IMR-90 (cell line): ENCODE data around the gene APOA4. TPM values are rescaled to one million over a fixed set of nuclear protein-coding genes. Genes with fewer than 3 reads are reported as not detected.

Experiments
- ATAC-seq: fragments of 200-7000 bp; cut with Tn5 transposase; 2 replicates; pipeline ENCODE4 v1.9.1; 2020; ENCODE audit warnings: low read depth, mild to moderate bottlenecking, moderate library complexity
- BruUV-seq: library from RNA; stranded (reverse); fragments of 400-500 nt; replicated peaks from 2 replicates; lab custom pipeline; 2021; lab: Mats Ljungman, UMichigan
- CTCF ChIA-PET: fragments of 300-600 bp; formaldehyde crosslinking; extraction: SDS; loops from one replicate; lab custom pipeline; 2021; ENCODE audit warnings: antibody characterized with exemption; lab: Yijun Ruan, JAX
- POLR2A ChIA-PET: fragments of 300-600 bp; sonication (Branson Sonifier 250); formaldehyde crosslinking; loops from one replicate; lab custom pipeline; 2022; ENCODE audit warnings: antibody characterized with exemption; ENCODE audit not compliant: unreplicated experiment; lab: Charles Lee
- DNase-seq: peaks from one replicate; pipeline ENCODE4 v3.0.0; 2013
- H2AFZ ChIP-seq: replicated peaks from 2 replicates; pipeline ENCODE3; 2013; ENCODE audit warnings: low read length, mild to moderate bottlenecking; ENCODE audit not compliant: poor library complexity
- H2AK5ac ChIP-seq: 2 replicates; pipeline ENCODE4 v1.6.1; 2013; ENCODE audit warnings: low read depth, low read length, inconsistent platforms
- H2AK9ac ChIP-seq: replicated peaks from 2 replicates; pipeline ENCODE3; 2013; ENCODE audit warnings: mild to moderate bottlenecking, low read depth, low read length, moderate library complexity; ENCODE audit not compliant: poor library complexity
- H2BK120ac ChIP-seq: 2 replicates; pipeline ENCODE4 v1.6.1; 2013; ENCODE audit warnings: low read depth, low read length, inconsistent platforms
- H2BK15ac ChIP-seq: 3 replicates; pipeline ENCODE4 v1.6.1; 2013; ENCODE audit warnings: low read depth, low read length, inconsistent platforms
- H2BK20ac ChIP-seq: 2 replicates; pipeline ENCODE4 v1.6.1; 2013; ENCODE audit warnings: low read depth, mild to moderate bottlenecking, inconsistent platforms, low read length, moderate library complexity
- H2BK5ac ChIP-seq: 2 replicates; pipeline ENCODE4 v1.6.1; 2013; ENCODE audit warnings: mild to moderate bottlenecking, low read depth, low read length, inconsistent platforms; ENCODE audit not compliant: poor library complexity, severe bottlenecking
- H3K14ac ChIP-seq: replicated peaks from 2 replicates; pipeline ENCODE4 v1.6.1; 2013; ENCODE audit warnings: low read depth, low read length, inconsistent platforms
- H3K18ac ChIP-seq: 2 replicates; pipeline ENCODE4 v1.6.1; 2013; ENCODE audit warnings: low read depth, low read length, control low read depth
- H3K23ac ChIP-seq: 2 replicates; pipeline ENCODE4 v1.6.1; 2013; ENCODE audit warnings: low read depth, low read length, inconsistent platforms
- H3K27ac ChIP-seq: 2 replicates; pipeline ENCODE4 v1.5.1; 2013; ENCODE audit warnings: mild to moderate bottlenecking, control low read depth, low read length; ENCODE audit not compliant: insufficient read depth
- H3K27me3 ChIP-seq: 2 replicates; pipeline ENCODE4 v1.6.1; 2013; ENCODE audit warnings: low read length; ENCODE audit not compliant: control insufficient read depth, insufficient read depth
- H3K36me3 ChIP-seq: 2 replicates; pipeline ENCODE4 v1.6.1; 2013; ENCODE audit warnings: low read length, mixed read lengths; ENCODE audit not compliant: control insufficient read depth, insufficient read depth
- H3K4ac ChIP-seq: 2 replicates; pipeline ENCODE4 v1.6.1; 2013; ENCODE audit warnings: low read depth, low read length, inconsistent platforms
- H3K4me1 ChIP-seq: 2 replicates; pipeline ENCODE4 v1.6.1; 2013; ENCODE audit warnings: low read length, mixed read lengths; ENCODE audit not compliant: control insufficient read depth, insufficient read depth
- H3K4me2 ChIP-seq: 2 replicates; pipeline ENCODE4 v1.6.1; 2013; ENCODE audit warnings: low read depth, mild to moderate bottlenecking, control low read depth, low read length, moderate library complexity
- H3K4me3 ChIP-seq: 2 replicates; pipeline ENCODE4 v1.5.1; 2013; ENCODE audit warnings: low read depth, mild to moderate bottlenecking, control low read depth, low read length, moderate library complexity; ENCODE audit not compliant: insufficient read depth
- H3K56ac ChIP-seq: 2 replicates; pipeline ENCODE4 v1.6.1; 2013; ENCODE audit warnings: low read length, inconsistent platforms; ENCODE audit not compliant: insufficient read depth; ENCODE audit errors: extremely low read depth
- H3K79me1 ChIP-seq, 2 experiments: 2 replicates each; pipeline ENCODE4 v1.6.1; 2013; ENCODE audit warnings: low read length in 2 of 2, inconsistent platforms in 1 of 2, low read depth in 1 of 2
- H3K9ac ChIP-seq: 2 replicates; pipeline ENCODE4 v1.6.1; 2013; ENCODE audit warnings: low read depth, low read length, control low read depth
- H3K9me1 ChIP-seq: 2 replicates; pipeline ENCODE4 v1.6.1; 2013; ENCODE audit warnings: low read length, inconsistent platforms; ENCODE audit not compliant: insufficient read depth
- H3K9me3 ChIP-seq: 2 replicates; pipeline ENCODE4 v1.6.1; 2013; ENCODE audit warnings: low read length; ENCODE audit not compliant: control insufficient read depth, insufficient read depth
- H4K20me1 ChIP-seq: 2 replicates; pipeline ENCODE4 v1.6.1; 2013; ENCODE audit warnings: low read length, inconsistent platforms; ENCODE audit not compliant: insufficient read depth
- H4K5ac ChIP-seq: 2 replicates; pipeline ENCODE4 v1.6.1; 2013; ENCODE audit warnings: mild to moderate bottlenecking, low read depth, low read length, control low read depth
- H4K8ac ChIP-seq, 2 experiments: 2 replicates each; pipeline ENCODE4 v1.6.1; 2013; ENCODE audit warnings: low read depth in 2 of 2, low read length in 2 of 2, control low read depth in 1 of 2, inconsistent platforms in 1 of 2
- H4K91ac ChIP-seq: 2 replicates; pipeline ENCODE4 v1.6.1; 2013; ENCODE audit warnings: low read depth, low read length, inconsistent platforms; ENCODE audit not compliant: insufficient read depth
- BHLHE40 ChIP-seq: fragments of 150-350 bp; IDR thresholded peaks from 2 replicates; pipeline ENCODE4 v1.6.1; 2016; ENCODE audit warnings: mild to moderate bottlenecking, low read depth, low read length
- CHD1 ChIP-seq: IDR thresholded peaks from 2 replicates; pipeline ENCODE4 v1.6.1; 2012; ENCODE audit warnings: low read depth, low read length, improper control_type of control experiment
- CTCF ChIP-seq: conservative IDR thresholded peaks from 2 replicates; pipeline ENCODE4 v1.5.1; 2012; ENCODE audit warnings: mild to moderate bottlenecking, low read depth, low read length, improper control_type of control experiment
- ELK1 ChIP-seq: fragments of 150-350 bp; IDR thresholded peaks from 2 replicates; pipeline ENCODE4 v1.6.1; 2016; ENCODE audit warnings: low read depth, mild to moderate bottlenecking, low read length, moderate library complexity, borderline replicate concordance
- MAFK ChIP-seq: IDR thresholded peaks from 2 replicates; pipeline ENCODE4 v1.6.1; 2012; ENCODE audit warnings: low read depth, low read length, improper control_type of control experiment
- MAZ ChIP-seq: IDR thresholded peaks from 2 replicates; pipeline ENCODE4 v1.6.1; 2012; ENCODE audit warnings: low read depth, mild to moderate bottlenecking, low read length, improper control_type of control experiment, moderate library complexity, borderline replicate concordance
- MXI1 ChIP-seq: IDR thresholded peaks from 2 replicates; pipeline ENCODE4 v1.6.1; 2012; ENCODE audit warnings: low read depth, mild to moderate bottlenecking, low read length, moderate library complexity, borderline replicate concordance
- POLR2A ChIP-seq: IDR thresholded peaks from 2 replicates; pipeline ENCODE4 v1.6.1; 2012; ENCODE audit warnings: mild to moderate bottlenecking, low read depth, low read length
- RCOR1 ChIP-seq: IDR thresholded peaks from 2 replicates; pipeline ENCODE4 v1.6.1; 2012; ENCODE audit warnings: mild to moderate bottlenecking, low read length, improper control_type of control experiment; ENCODE audit not compliant: insufficient replicate concordance
- RFX5 ChIP-seq: IDR thresholded peaks from 2 replicates; pipeline ENCODE4 v1.8.0; 2012; ENCODE audit warnings: low read depth, mild to moderate bottlenecking, low read length, moderate library complexity
- USF2 ChIP-seq: fragments of 150-350 bp; IDR thresholded peaks from 2 replicates; pipeline ENCODE4 v1.6.1; 2017; ENCODE audit warnings: mild to moderate bottlenecking, antibody characterized with exemption, low read length, low read depth
- WGBS, 2 experiments: methylation state at CpG; one replicate each; pipeline versions ENCODE4 v1.1.5 to v1.1.7; 2013; ENCODE audit warnings: missing lambda C conversion rate in 2 of 2; ENCODE audit not compliant: insufficient read length in 1 of 2; ENCODE audit errors: extremely low coverage in 2 of 2; 5-methylcytosine and 5-hydroxymethylcytosine counted together
- dilution Hi-C: fragments of 300-500 bp; cut with HindIII; formaldehyde crosslinking; loops from one replicate; pipeline ENCODE4 v1.14.3; 2018; ENCODE audit warnings: low sequenced_read_pairs; ENCODE audit not compliant: unreplicated experiment
- in situ Hi-C: fragments of 300-500 bp; cut with MboI; formaldehyde crosslinking; loops from 3 replicates; pipeline ENCODE4 v1.14.3; 2019; ENCODE audit warnings: low sequenced_read_pairs, inconsistent platforms, mixed read lengths
- intact Hi-C: fragments of 100-400 bp; cut with micrococcal nuclease; formaldehyde crosslinking; loops from 2 replicates; pipeline ENCODE4 v1.10.0; 2022
- polyA plus RNA-seq, 3 experiments: library from polyadenylated mRNA; depleted of rRNA; stranded (reverse); fragments of >200 nt; gene quantifications; 2 replicates each; pipeline ENCODE4 v1.2.3, GENCODE V29; 2012; ENCODE audit warnings: low replicate concordance in 1 of 3
- total RNA-seq: library from RNA; depleted of rRNA; stranded (reverse); fragments of >200 nt; gene quantifications from 2 replicates; pipeline ENCODE4 v1.2.3, GENCODE V29; 2012

Gene APOA4
- total and polyA plus RNA-seq, 2 of the 4 experiments (the other 2 are of a cell fraction): not detected

DNA sequence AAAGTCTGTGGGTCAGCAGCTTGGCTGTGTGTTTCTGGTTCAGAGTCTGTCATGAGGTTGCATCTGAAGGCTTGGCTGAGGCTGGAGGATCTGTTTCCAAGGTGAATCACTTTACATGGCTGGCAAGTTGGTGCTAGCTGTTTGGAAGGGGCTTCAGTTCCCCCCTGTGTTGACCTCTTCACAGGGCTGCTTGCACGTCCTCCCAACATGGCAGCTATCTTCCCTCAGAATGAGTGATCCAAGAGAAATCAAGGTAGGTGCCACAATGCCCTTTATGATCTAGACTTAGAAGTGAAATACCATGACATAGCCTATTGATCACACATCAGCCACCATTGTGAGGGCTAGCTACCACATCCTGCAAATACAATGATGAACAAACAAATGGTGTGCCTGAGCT, 9.9 kb downstream of the APOA4 start:
- no peak overlapping the region for H3K4me3 ChIP-seq
- no peaks in the 10 kb centered on the region for H3K36me3 ChIP-seq
- no peak overlapping the region for H2AFZ ChIP-seq
- in situ Hi-C loops (no loop called here), dilution Hi-C loops (no loop called here), intact Hi-C loops (no loop called here)
- no peak overlapping the region for H4K5ac ChIP-seq
- no peaks in the 10 kb centered on the region for H4K20me1 ChIP-seq
- ChIA-PET POLR2A (interaction anchor here (0.6 kb wide), 1 partner anchor 194 kb away, joined by 12 read pairs; no protein-coding TSS in a partner anchor), CTCF (interaction anchor here (1.0 kb wide), 1 partner anchor 23 kb away, joined by 4 read pairs; no protein-coding TSS in a partner anchor)
- no peak overlapping the region for H3K4ac ChIP-seq
- H3K9me1 ChIP-seq: no peaks in the 10 kb centered on the region
- no peak overlapping the region for H3K4me2 ChIP-seq
- no peak overlapping the region for H3K18ac ChIP-seq
- H4K91ac ChIP-seq: no peak overlapping the region
- ATAC-seq (no peak), DNase-seq (no peak)
- 33% methylated on average over 1 of the region's 1 CpG; no CpG with 5 or more reads in 1 of the 2 experiments for WGBS, 2 experiments
- H2BK15ac ChIP-seq: no peak overlapping the region
- H2BK5ac ChIP-seq: no peak overlapping the region
- no peak overlapping the region for H4K8ac ChIP-seq
- BruUV-seq: no TSS peak
- no peak overlapping the region for H2BK20ac ChIP-seq
- no peak overlapping the region for H2BK120ac ChIP-seq
- no peak overlapping the region for H3K27ac ChIP-seq
- no peak overlapping the region for H3K23ac ChIP-seq
- H3K4me1 ChIP-seq: peaks cover 3% of the 10 kb centered on the region; the same call in 1 of the 2 replicates
- no peak overlapping the region for H2AK9ac ChIP-seq
- peaks cover 4% of the 10 kb centered on the region; the same call in 1 of the 2 replicates for H3K27me3 ChIP-seq
- H2AK5ac ChIP-seq: no peak overlapping the region
- no peak overlapping the region for H3K9ac ChIP-seq
- H3K14ac ChIP-seq: no peak overlapping the region
- H3K56ac ChIP-seq: no peak overlapping the region
- H3K79me1 ChIP-seq: no peaks in the 10 kb centered on the region
- H3K9me3 ChIP-seq: peaks cover 3% of the 10 kb centered on the region
- TF ChIP-seq POLR2A (no peak), CHD1 (no peak), MAZ (no peak), USF2 (no peak), RFX5 (no peak), BHLHE40 (no peak), CTCF (no peak), RCOR1 (no peak), ELK1 (no peak), MAFK (no peak), MXI1 (no peak)
